HG02623 (cell line): ENCODE data around the gene SULT1E1.

Experiments used
- ATAC-seq: cut with Tn5 transposase; IDR thresholded peaks from one replicate; pipeline ENCODE4 v1.9.1; 2021; ENCODE audit warnings: moderate library complexity; ENCODE audit not compliant: unreplicated experiment

The SULT1E1 gene, protein sequence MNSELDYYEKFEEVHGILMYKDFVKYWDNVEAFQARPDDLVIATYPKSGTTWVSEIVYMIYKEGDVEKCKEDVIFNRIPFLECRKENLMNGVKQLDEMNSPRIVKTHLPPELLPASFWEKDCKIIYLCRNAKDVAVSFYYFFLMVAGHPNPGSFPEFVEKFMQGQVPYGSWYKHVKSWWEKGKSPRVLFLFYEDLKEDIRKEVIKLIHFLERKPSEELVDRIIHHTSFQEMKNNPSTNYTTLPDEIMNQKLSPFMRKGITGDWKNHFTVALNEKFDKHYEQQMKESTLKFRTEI

DNA sequence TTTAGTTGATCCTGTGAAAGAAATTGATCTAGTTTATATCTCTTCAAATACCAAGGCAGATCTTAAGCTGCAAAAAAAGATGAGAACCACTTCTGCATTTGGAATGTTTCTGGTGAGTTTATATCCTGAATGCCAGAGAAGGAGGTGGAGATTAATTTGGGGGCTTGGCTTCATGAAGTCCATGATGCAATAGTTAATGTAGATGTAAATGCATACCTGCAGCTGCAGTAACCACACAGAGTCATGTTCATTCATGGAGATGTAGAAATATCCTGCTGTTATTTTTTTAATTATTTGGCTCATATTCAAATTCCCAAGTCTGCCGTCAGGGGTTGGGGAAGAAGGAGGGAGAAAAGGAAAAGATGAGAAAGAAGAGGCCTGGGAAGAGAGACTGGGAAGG, at the start of gene SULT1E1:
Gene SULT1E1, minus strand, starts transcription at position 94 of the 400 bp plus-strand sequence. CDS start 2,501 bp downstream, outside the sequence.
- ATAC-seq, result no peak

DNA sequence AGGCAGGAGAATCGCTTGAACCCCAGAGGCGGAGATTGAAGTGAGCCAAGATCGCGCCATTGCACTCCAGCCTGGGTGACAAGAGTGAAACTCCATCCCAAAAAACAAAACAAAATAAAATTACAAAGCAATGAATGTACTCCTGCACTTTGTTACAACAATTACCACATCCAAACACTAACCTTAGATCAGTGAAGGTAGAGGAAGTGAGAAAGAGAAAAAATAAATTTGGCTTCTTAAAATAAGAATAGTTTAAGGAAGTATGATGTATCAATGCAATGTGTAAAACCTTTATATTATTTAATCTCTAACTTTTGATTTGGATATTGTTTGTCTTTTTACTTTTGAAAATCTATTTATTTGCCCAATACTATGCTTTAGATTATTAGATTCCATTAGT, 49.2 kb upstream of the SULT1E1 start:
- peak; percentile 34 for ATAC-seq

DNA sequence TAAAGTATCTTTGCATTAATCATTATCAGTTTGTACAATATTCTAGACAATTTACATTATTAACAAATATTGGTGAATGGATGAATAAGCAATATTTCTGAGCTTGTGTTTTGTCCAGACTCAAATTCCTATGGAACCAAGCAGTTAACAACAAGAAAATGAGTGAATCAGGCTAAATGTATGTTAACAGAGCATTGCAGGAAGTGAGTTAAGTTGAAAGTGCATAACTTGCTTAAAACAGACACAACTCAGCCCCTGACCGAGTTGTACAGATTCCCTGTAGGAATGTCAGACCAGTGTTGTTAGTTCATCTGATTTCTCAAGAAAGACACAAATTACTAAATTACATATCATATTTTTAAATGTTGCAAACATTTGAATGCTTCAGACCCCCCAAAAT, 47.2 kb upstream of the SULT1E1 start:
- no peak for ATAC-seq

DNA sequence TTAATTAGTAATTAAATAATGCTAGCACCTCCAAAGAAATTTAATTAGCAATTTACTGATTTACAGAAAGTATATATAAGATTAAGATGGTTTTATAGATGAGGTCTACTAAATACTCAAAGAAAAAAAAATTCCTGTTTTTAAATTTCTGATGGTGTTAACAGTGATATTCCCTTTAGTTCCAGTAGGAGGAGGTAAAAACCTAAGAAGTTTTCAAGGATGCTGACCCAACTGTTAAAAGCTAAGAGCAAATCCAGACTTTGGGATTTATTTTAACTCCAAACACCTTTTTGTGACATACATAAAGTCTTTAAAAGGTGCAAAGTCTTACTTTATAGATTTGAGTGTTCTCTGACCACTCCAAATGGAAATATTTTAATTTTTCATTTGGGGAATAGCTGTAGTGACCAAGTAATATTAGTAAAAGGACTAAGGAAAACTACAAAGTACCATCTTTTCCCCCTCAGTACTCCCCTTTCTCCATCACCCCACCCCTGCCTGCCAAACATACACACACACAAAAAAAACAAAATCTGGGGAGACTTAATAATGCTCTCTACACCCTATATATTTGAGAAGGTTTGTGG, 36.7 kb upstream of the SULT1E1 start:
- ATAC-seq, result no peak

DNA sequence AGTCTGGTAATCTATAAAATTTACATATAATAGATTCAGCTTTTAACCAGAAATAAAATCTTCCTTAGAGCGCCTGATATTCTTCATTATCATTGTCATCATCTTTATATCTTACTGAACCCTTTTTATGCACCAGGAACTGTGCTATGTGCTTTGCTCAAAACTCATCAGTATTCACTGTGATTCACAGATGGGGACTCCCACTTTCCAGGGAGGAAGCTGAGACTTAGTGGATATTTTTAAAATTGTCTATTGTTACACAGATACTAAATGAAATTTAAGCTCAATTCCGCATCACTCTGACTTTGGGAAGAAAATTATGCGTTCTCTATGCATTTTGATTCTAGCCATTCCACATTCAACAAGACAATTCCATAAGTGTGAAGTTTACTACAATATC, 34.8 kb upstream of the SULT1E1 start:
- no peak for ATAC-seq

DNA sequence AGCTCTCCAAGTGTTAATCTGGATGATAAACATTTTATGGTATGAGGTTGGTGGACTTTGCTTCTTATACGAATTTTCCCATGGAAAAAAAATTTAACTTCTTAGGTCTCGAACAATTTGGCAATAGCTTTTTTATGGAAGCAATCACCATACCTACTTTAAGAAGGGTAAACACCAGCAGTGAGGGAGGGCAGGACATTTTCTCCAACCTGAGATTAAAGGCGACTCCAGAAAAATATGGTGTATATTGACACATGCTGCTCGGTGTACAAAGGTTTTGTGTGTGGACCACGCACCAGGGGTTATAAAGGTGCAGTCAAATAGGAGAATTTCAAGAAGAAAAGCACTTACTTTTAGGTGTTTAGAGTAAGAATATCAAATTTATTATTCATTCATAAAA, 34.2 kb upstream of the SULT1E1 start:
- no peak for ATAC-seq

DNA sequence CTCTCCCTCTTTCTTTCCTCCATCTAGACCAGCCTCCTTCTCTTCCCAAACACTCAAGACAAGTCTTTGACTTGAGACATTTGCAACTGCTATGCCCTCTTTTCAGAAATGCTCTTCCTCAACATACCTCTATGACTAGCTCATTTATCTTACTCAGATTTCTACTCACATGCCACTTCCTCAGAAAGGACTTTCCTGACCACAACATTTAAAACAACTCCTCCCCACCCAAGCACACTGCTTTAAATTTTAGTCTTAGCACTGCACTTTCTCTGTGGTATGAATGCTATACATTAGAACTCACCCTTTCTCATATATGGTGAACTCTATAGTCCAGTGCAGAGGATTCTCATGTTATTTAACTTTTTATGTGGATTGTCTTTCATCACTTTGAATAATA, 28.4 kb upstream of the SULT1E1 start:
- ATAC-seq, result no peak

DNA sequence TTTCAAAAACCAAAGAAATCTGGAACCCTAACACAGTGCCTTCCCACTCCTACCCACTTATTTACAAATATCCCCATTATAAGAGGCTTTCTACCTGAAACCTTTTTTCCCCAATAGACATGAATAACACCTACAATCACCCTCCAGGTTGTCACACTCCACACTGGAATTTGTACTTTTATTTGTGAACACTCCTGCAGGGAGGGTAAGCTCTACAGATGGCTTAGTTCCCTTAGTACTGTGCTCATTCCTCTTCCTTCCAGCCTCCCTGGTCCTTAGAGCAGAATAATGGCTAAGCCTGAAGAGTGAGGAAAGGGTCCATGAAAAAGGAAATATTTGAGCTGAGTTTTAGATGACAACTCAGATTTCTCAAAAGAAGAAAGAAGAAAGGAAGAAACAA, 22.2 kb upstream of the SULT1E1 start:
- ATAC-seq, result no peak

DNA sequence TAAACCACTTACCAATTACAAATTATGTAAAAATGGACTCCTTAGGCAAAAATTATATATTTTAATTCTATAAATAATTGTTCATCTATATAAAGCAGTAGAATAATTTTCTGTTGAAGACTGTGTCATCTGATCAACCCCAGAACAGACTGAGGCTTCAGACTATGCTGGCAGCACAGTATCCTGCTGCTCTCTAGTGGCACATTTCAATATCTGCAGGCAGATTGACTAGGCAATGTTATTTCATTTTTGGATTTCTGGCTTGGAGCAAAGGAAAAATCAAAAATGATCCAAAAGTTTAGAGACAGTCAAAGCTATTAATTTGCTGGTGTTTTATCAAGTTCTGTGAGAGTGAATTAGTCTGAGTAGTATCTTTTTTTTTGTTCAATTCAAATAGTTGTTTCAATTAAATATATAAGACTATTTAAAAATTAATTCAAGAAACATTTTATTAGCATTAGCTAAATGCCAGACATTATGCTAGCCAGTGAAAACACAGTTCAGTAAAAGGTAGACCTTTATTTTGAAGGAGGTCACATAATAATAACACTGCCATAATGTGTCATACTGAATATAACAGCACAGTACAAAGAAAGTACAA, 21.3 kb upstream of the SULT1E1 start:
- peak; percentile 87 for ATAC-seq

DNA sequence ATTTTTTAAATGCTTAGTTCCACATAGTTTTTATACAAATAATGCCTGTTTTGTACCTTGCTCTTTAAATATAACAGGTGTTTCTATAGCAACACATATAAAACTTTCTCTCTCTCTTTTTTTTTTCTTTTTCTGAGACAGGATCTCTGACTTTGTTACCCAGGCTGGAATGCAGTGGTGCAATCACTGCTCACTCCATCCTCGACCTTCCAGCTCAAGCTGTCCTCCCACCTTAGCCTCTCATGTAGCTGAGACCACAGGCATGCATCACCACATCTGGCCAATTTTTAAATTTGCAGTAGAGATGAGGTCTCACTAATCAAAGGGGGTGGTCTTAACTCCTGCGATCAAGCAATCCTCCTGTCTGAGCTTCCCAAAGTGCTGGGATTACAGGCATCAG, 18.3 kb upstream of the SULT1E1 start:
- no peak for ATAC-seq

DNA sequence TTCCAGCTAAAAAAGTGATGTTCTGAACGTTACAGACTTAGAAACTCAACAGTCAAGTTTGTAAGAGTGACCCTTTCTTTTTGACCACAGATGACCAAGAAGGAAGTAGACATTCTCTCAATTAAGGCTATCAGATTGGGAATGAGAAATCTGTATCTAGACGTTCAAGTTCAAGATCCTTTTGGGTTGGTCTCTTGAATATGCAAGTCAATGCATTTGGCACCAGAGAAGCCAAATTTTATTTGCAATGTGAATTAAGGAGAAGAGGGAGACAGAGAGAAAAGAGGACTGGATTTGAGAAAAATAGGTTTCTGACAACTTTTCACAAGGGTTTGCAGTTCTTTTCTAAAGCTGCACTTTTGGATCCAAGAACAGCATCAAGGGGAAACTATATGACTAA, 17.5 kb upstream of the SULT1E1 start:
- no peak for ATAC-seq

DNA sequence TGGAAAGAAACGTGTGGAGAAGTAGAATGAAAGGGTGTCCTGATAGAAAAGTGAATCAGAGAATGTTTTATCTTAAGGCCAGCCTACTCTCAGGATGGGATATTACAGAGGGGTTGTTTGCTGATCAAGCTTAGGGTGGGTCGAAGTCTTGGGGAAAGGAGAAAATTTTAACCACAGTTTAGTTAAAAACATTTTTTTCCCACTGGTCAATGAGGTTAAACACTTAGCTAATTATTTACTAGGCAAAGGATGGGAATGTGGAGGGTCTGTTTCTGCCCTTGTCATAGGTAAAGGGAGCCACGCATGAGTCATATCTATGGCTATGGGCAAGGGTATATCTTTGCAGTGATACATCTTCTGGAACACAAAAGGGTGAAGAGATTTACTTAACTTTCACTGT, 16.1 kb upstream of the SULT1E1 start:
- no peak for ATAC-seq

DNA sequence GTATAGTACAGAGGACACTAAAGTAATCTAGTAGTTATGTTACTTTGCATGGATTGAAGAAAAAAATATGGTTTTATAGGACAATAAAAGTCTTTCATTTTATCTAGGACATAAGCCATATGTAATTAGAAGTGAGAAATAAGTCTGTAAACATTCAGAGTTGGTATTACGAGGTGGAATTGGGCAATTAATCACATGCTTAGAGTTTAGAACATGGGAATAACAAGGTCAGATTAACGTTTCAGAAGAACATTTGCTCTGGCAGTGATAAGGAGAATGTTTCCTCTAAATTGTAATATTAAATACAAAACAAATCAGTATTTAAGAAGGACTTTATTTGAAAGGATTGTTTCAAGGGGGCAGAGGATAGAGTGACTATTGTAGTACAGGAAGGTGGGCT, 15.6 kb upstream of the SULT1E1 start:
- no peak for ATAC-seq

DNA sequence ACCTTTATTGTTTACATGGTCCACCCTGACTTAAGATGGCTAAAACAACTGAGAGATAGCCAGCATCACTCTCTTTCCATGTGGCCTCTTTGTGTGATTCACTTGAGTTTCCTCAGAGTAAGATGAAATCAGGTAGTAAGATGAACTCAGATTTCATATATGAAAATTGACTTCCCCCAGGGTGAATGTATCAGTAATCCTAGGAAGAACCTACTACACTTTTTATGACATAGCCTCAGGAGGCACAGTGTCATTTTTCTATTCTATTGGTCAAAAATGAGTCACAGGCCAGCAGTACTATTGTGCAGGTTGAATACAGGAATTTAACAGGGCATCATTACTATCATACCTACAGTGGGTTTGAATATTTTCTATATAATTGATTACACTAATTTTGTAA, 14.6 kb upstream of the SULT1E1 start:
- ATAC-seq, result no peak

DNA sequence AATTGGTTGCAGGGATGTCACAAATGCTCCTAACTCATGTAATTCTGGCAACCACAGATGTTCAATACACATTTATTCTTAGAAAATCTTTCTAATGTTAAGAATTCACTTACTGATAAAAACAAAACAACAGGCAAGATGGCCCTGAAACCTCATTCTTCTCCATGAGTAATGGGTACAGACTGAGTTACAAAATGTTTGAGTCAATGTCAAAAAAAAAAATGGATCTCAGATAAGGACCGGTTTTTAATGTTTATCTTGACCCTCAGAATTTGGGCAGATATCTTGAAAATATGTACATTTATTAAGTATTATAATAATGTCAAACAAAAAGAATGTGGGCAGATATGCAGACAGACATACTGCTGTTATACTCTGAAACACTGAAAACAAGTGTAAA, 1.8 kb upstream of the SULT1E1 start:
- ATAC-seq, result no peak

DNA sequence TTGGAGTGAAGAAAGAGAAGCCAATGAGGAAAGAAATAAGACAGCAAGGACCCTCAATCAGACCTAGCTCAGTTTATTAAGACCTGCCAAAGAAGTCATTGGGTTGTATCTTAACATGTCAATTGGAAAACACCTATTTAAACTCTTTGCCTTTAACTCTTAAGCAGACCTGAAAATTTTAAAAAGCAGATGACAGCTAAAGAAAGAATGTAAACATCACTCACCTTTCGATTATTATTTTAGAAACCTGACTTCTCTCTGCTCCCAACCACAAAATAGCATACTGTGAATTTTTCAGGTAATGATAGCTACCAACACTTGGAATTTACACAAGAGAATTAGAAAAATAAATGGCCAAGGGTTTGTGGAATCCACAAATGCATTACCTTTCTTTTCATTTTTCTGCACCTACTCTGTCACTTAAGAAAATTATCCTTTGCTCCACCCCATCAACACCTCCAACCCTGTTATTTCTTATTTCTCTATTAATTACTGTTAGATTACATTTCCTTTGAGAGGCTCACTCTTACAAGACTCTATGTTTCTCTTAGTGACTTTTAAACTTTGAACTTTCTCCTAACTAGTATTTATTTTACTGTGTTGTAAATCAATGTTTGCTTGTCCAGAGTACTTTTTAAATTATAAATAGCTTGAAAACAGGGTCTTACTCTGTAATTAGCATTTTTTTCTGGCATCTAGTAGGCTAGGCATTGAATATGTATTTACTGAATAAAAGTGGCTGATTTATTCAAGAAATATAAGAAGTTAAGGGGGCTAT, 765 bp upstream of the SULT1E1 start:
- no peak for ATAC-seq

DNA sequence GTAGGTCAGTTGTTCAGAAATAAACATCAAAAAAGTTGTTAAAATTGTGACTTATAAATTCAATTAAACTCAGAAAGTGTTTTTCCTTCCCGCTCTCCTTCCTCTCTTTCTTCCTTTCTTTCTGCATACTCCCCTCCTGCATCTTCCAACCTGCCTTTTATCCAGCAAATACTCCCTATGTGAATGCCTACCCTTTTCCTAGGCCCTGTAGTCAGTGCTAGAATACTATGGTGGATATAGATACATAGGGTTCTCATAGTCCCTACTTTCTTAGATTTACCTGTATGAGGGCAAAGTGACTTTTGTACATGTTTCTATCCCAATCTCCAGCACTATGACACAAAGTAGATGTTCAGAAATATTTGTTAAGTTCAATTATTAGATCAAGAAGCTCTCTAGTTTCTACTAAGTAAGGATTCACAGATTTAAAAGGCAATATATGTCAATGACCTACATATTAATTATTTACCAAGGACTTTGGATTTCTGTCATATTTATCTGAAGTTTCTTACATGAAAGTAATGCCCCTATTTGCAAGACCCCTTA, 732 bp downstream of the SULT1E1 start:
- no peak for ATAC-seq

DNA sequence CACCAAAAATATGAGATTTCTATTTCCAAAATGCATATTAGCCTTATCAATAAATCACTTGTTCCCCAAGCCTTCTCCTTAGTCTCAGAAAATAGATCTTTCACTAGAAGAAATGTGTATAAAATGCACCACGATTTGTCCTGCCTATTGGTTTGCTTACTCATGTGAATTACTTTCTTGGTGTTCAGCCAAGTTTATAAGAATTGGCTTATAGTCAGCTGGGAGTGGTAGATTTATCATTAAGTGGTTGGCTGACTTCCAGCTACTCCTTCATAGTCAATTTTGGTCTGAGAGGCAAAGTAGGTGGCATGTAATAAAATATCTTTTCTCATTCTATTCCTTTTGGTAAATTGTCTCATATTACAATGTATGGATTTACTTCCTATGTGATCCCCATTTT, 1.3 kb downstream of the SULT1E1 start:
- ATAC-seq, result no peak

DNA sequence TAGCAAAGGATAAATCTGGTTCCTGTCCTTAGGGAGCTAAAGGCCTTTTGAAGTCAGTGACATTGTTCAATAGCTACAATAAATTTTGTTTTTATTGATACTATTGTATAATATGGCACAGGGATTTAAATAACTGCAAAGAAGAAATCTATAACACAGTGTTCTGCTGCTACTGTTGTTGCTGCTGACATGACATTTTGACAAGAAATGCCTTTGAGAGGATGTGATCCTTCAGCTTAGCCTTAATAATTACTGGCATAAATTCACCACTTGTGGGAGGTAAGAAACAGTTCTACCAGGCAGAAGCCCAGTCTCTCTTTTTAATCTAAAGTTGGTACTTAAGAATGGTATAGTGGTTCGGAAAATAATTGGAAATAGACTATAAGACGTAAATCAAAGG, 4.1 kb downstream of the SULT1E1 start:
- ATAC-seq, result no peak

DNA sequence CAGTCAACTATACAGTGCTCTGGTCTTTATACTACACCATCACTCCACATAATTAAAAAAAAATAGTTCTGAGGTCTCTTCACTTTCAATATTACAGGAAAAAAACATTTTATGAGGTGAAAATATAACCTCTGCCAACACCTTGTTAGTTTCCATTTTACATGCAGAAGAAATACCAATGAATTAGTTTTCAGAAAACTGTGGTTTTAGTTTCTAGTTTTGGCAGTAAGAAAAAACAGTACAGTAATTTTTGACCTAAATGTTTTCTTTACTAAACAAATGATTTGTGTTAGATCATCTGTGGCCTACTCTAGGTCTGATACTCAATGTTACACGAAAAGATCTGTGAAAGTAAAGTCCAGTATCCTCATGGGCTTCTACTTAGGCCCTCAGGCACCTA, 10.0 kb downstream of the SULT1E1 start:
- ATAC-seq, result peak; percentile 85

DNA sequence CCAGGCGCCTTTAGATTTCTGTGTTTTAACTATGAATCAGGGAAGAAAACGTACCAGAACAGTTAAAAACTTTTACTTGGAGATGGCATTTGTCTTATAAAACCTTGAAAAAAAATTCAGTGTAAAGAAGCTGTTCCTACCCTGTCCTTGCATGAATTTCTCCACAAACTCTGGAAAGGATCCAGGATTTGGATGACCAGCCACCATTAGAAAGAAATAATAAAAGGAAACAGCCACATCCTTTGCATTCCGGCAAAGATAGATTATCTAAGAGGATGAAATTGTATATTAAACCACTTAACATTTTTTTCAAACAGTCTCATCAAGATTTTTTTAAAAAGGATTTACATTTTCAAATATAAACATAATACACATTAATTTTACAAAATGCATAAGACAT, 10.6 kb downstream of the SULT1E1 start:
- ATAC-seq, result no peak

DNA sequence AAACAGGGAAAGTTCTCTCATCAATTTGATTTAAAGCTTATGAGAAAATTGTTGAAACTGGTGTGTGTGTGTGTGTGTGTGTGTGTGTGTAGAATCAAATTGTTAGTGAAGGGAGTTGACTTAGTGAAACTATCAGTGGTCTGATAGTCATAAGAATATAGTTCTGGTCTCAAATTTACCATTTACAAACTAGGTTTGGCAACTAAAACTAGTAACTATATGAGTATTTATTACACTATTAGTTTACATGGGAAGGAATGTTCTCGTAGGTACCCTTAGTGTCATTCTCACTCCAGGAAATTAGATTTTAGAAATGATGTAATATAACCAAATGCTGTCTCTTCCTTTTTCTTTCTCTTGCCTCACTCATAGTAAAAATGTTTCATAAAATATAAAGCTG, 11.9 kb downstream of the SULT1E1 start:
- ATAC-seq, result no peak
